AG04450 (cell line): ENCODE results near the gene EMC6. TPM values are rescaled to one million over a fixed set of nuclear protein-coding genes. Genes with fewer than 3 reads are reported as not detected.

Experiments used
- CTCF ChIA-PET: fragments of 300-600, 350-600 bp; formaldehyde crosslinking; extraction: SDS; loops from one replicate; lab custom pipeline; 2022; ENCODE audit warnings: antibody characterized with exemption, inconsistent platforms; lab: Charles Lee
- POLR2A ChIA-PET: fragments of 350-600 bp; formaldehyde crosslinking; extraction: SDS; loops from one replicate; lab custom pipeline; 2021; ENCODE audit warnings: antibody characterized with exemption, inconsistent platforms; lab: Yijun Ruan, JAX
- DNase-seq: peaks from one replicate; pipeline ENCODE4 v3.0.0-alpha.2; 2011; ENCODE audit warnings: low read depth, low spot score
- H3K27ac ChIP-seq: one replicate; pipeline ENCODE4 v1.5.1; 2012; ENCODE audit warnings: low read depth, low read length, control low read depth
- H3K27me3 ChIP-seq: one replicate; pipeline ENCODE4 v1.6.0; 2012; ENCODE audit warnings: low read length; ENCODE audit not compliant: control insufficient read depth, insufficient read depth
- H3K4me3 ChIP-seq: 2 replicates; pipeline ENCODE4 v1.5.1; 2011; ENCODE audit warnings: mild to moderate bottlenecking, low read depth, low read length, control low read depth
- H3K9me3 ChIP-seq: 2 replicates; pipeline ENCODE4 v1.5.1; 2012; ENCODE audit warnings: low read length; ENCODE audit not compliant: control insufficient read depth, insufficient read depth
- polyA plus RNA-seq: library from polyadenylated mRNA; depleted of rRNA; stranded (reverse); fragments of >200 nt; gene quantifications from 2 replicates; pipeline ENCODE4 v1.2.3, GENCODE V29; 2011
- TF ChIP-seq, protein P1 (sequence below): IDR thresholded peaks from 2 replicates; pipeline ENCODE4 v1.5.1; 2011; ENCODE audit warnings: low read depth, low read length, control low read depth, inconsistent platforms

The EMC6 gene
- polyA plus RNA-seq, 1 experiment = 23.4 TPM

DNA sequence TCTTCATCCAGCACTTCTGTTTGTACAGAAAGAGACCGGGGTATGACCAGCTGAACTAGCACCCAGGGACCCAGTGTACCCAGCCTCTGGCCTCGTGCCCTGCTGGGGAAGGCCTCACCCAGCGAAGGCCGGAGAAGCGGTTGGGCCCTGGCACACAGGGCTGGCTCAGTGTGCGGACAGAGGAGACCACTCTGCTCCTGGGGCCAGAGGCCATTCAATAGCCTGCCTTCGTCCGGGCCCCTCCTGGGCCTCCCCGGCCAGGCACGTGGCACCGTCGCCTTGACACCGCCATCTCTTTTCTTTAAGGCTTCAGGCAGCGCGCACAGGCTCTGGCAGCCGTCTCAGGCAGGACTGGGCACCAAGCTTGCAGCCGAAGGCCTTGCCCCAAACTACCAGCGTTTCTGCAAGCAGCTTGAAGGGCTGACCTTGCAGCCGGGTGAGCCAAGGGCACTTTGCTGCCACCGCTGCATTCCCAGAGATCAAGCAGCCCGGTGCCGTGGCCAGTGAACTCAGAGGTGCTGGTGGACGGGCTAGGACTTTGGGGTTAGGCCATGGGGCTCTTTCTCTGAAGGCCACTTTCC is 8.2 kb upstream of the EMC6 start:
- DNase-seq = no peak
- POLR2A ChIA-PET = interaction anchor here (1.0 to 1.7 kb wide), 3 partner anchors 7 to 24 kb away, joined by 9 to 12 read pairs (median 9); partner anchors contain the start of genes CTNS and SHPK
- TF ChIP-seq, protein P1, sequence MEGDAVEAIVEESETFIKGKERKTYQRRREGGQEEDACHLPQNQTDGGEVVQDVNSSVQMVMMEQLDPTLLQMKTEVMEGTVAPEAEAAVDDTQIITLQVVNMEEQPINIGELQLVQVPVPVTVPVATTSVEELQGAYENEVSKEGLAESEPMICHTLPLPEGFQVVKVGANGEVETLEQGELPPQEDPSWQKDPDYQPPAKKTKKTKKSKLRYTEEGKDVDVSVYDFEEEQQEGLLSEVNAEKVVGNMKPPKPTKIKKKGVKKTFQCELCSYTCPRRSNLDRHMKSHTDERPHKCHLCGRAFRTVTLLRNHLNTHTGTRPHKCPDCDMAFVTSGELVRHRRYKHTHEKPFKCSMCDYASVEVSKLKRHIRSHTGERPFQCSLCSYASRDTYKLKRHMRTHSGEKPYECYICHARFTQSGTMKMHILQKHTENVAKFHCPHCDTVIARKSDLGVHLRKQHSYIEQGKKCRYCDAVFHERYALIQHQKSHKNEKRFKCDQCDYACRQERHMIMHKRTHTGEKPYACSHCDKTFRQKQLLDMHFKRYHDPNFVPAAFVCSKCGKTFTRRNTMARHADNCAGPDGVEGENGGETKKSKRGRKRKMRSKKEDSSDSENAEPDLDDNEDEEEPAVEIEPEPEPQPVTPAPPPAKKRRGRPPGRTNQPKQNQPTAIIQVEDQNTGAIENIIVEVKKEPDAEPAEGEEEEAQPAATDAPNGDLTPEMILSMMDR = no peak
- CTCF ChIA-PET = no interaction called here
- H3K4me3 ChIP-seq = no peak overlapping the region
- no peaks in the 10 kb centered on the region; the same call in 1 of the 2 replicates for H3K9me3 ChIP-seq
- H3K27ac ChIP-seq = no peak overlapping the region
- H3K27me3 ChIP-seq = no peaks in the 10 kb centered on the region

DNA sequence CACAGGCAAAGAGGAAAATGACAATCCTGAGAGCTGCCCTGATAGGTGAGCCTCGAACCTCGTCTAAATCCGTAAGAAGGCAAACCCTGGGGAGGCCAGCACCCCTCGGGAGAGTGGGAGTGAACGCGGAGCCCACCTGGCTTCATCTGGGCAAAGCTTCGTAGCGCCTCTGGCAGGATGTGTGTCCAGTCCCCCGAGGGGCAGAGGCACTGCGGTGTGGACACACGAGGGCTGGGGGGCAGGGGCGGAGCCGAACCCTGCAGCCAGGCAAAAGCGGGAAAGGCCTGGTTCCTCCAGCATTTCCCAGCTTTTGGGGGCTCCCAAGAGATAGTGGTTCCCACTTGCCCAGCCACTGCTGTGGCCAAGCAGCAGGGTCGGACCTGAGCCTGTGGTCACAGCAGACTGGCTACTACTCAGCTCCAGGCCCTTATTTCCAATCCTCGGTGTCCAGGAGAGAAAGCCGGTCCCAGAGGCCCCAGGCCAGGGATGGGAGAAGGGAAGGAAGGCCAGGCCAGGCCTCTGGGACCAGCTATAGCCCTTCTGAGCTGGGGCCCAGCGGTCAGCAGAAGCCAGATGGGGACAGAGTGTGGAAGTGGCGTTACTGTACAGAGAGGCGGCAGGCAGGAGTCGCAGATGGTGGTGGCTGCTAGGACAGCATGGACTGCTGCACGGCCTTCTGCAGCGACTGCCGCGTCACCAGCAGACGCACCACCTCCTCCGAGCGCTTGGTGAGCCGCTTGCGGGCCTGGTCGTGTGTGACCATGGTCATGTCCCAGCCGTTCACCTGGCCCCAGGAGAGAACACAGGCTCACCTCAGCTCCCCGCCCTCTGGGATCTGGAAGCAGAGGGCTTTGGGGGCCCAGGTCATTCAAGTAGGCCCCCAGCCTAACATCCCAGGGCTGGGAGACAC is 5.3 kb upstream of the EMC6 start:
- H3K27ac ChIP-seq = no peak overlapping the region
- CTCF ChIA-PET = no interaction called here
- TF ChIP-seq, protein P1 = no peak
- POLR2A ChIA-PET = interaction anchor here (0.7 kb wide), 1 partner anchor 24 kb away, joined by 3 read pairs; no protein-coding TSS in a partner anchor
- H3K9me3 ChIP-seq = no peaks in the 10 kb centered on the region; the same call in 1 of the 2 replicates
- H3K27me3 ChIP-seq = no peaks in the 10 kb centered on the region
- H3K4me3 ChIP-seq = no peak overlapping the region
- DNase-seq = no peak

DNA sequence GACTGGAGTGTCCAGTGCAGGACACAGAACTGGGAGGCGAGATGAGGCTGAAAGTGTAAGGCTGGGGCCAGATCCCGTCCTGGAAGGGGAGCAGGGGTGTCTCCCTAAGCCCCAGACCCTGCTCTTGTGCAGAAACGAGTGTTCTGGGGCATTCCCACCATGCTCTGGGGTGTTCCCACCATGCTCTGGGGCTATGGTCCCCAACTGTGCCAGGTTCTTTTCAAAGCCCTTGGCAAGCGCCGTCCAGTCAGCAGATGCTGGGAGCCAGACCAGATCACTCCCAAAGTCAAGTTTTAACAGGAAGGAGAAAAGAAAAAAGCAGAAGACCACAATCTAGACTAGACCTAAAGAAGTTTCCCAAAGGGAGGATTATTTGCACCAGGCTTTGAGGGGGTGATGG is 2.8 kb upstream of the EMC6 start:
- H3K27ac ChIP-seq = no peak overlapping the region
- DNase-seq = no peak
- ChIA-PET CTCF (no interaction called here), POLR2A (no interaction called here)
- no peak overlapping the region for H3K4me3 ChIP-seq
- no peaks in the 10 kb centered on the region; the same call in 1 of the 2 replicates for H3K9me3 ChIP-seq
- H3K27me3 ChIP-seq = no peaks in the 10 kb centered on the region
- TF ChIP-seq, protein P1 = no peak

DNA sequence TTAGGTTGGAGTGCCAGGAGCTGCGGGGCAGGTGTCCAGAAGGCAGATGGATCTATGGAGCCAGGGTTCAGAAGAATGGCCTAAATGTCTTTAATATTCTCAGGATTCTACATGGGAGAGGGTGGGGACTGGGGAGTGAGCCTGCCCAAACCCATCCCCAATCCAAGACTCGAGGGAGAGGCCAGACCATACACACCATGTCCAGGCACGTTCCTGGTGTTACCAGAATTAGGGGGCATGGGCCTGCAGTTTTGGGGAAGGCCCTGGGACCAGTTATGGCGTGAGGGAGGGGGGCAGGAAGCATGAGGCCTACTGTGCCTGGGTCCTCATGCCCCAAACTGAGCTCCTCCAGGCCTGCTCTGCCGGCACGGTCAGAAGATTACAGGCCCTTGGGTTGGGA is 2.1 kb upstream of the EMC6 start:
- POLR2A ChIA-PET = interaction anchor here (0.6 to 1.9 kb wide), 5 partner anchors 8 to 1353 kb away, joined by 5 to 32 read pairs (median 7); partner anchors contain the start of genes CTNS and SHPK
- no peak for DNase-seq
- H3K4me3 ChIP-seq = peak overlapping the region; percentile 97
- CTCF ChIA-PET = interaction anchor here (0.8 kb wide), 1 partner anchor 161 kb away, joined by 3 read pairs; no protein-coding TSS in a partner anchor
- H3K27me3 ChIP-seq = no peaks in the 10 kb centered on the region
- no peak overlapping the region for H3K27ac ChIP-seq
- H3K9me3 ChIP-seq = no peaks in the 10 kb centered on the region; the same call in 1 of the 2 replicates
- TF ChIP-seq, protein P1 = no peak
